Omental fat pad (tissue), 4 donors: Measurements from ENCODE around the gene ADD3. TPM values are rescaled to one million over a fixed set of nuclear protein-coding genes. Genes with fewer than 3 reads are reported as not detected.
"Not testable (repeated sequence)": the region's sequence is repeated elsewhere in the genome, so short reads cannot be mapped to it uniquely, and the experiment has no call there.

ENCODE experiments used
- ATAC-seq: fragments of 150-250 bp; one replicate; pipeline ENCODE4 v1.9.1; 2016; ENCODE audit warnings: mild to moderate bottlenecking, moderate library complexity; ENCODE audit not compliant: low FRiP score
- DNase-seq: peaks from one replicate; pipeline ENCODE4 v3.0.0-alpha.2; 2019; ENCODE audit warnings: low spot score
- CTCF ChIP-seq, 3 donors: fragments of 450-650 bp; IDR thresholded peaks; one replicate each; pipeline ENCODE4 v1.5.1; 2016 to 2017; ENCODE audit warnings: antibody characterized with exemption in 3 of 3, mild to moderate bottlenecking in 3 of 3, moderate library complexity in 2 of 3
- total RNA-seq, 4 donors: library from RNA; depleted of rRNA; stranded (reverse); fragments of >200 nt; gene quantifications; one replicate each; pipeline ENCODE4 v1.1.0, GENCODE V29; 2016

ADD3 gene
- total RNA-seq, 4 donors from 2014 or later = 85.4 to 647 (median 252) TPM

- ATAC-seq = no peak
- TF ChIP-seq CTCF (IDR thresholded peaks at IDR 0.05) = no peak
Measured at GRCh38 chr10:109984013-109984412, 23.8 kb upstream of the ADD3 start.

GRCh38 chr10:109985768-109986167 is 22.0 kb upstream of the ADD3 start:
- DNase-seq, ATAC-seq: not testable (repeated sequence)

More at GRCh38 chr10:109984013-109984412, 23.8 kb upstream of the ADD3 start:
- DNase-seq = no peak

GRCh38 chr10:109987452-109988211 is 20.2 kb upstream of the ADD3 start:
- ATAC-seq (peak; percentile 69), DNase-seq (no peak)
- no peak for TF ChIP-seq CTCF (IDR thresholded peaks at IDR 0.05)

GRCh38 chr10:109988212-109988596 is 19.6 kb upstream of the ADD3 start:
- DNase-seq (no peak), ATAC-seq (no peak)
- no peak for TF ChIP-seq CTCF (IDR thresholded peaks at IDR 0.05)

GRCh38 chr10:109991266-109991855 is 16.4 kb upstream of the ADD3 start:
- TF ChIP-seq CTCF (IDR thresholded peaks at IDR 0.05) = no peak
- DNase-seq (no peak), ATAC-seq (no peak)

GRCh38 chr10:109992485-109992884 is 15.3 kb upstream of the ADD3 start:
- DNase-seq (no peak), ATAC-seq (peak; percentile 70)
- TF ChIP-seq CTCF (IDR thresholded peaks at IDR 0.05) = no peak

- no peak for TF ChIP-seq CTCF (IDR thresholded peaks at IDR 0.05)
- DNase-seq (no peak), ATAC-seq (no peak)
Measured at GRCh38 chr10:109993551-109994330, 14.0 kb upstream of the ADD3 start.
